Measurements from ENCODE around the gene RERE.

The RERE gene

DNA sequence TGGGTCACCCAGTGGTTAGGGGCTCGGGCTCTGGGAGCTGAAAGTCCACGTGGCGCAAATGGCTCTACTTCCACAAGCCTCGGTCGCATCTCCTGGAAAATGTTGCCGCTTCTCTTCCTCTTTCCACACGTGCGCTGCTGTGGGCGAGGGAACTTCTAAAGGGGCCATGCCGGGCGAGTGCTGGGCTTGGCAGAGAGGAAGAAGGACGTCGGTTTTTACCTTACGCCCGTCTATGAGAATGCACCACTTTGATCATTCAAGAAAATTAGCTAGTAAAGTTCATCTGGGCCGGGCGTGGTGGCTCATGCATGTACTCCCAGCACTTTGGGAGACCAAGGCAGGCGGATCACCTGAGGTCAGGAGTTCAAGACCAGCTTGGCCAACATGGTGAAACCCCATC lies 489.2 kb downstream of the RERE start:
- Histone ChIP-seq H3K27me3 (ENCODE audit: insufficient read depth, low read length, poor library complexity) (no peaks in the 10 kb centered on the region), H4K20me1 (ENCODE audit: insufficient read depth, low read length) (no peaks in the 10 kb centered on the region), H2AFZ (ENCODE audit: low read depth, low read length) (no peak overlapping the region), H3K4me3 (ENCODE audit: low read depth in 1 of 2, low read length in 2 of 2) (no peak overlapping the region), H3K4me1 (ENCODE audit: insufficient read depth, low read length) (no peaks in the 10 kb centered on the region), H3K4me2 (ENCODE audit: insufficient read depth, low read length) (no peak overlapping the region), H3K36me3 (ENCODE audit: insufficient read depth, low read length) (no peaks in the 10 kb centered on the region), H3K9me3 (ENCODE audit: insufficient read depth, low read length, severe bottlenecking) (no peaks in the 10 kb centered on the region), H3K27ac (ENCODE audit: low read length) (no peak overlapping the region), H3K9ac (ENCODE audit: low read depth, low read length) (no peak overlapping the region), H3K79me2 (ENCODE audit: insufficient read depth, low read length) (no peaks in the 10 kb centered on the region)
- DNase-seq (no peak), ATAC-seq (ENCODE audit: insufficient read depth, low read depth) (no peak)
- TF ChIP-seq, protein P1, sequence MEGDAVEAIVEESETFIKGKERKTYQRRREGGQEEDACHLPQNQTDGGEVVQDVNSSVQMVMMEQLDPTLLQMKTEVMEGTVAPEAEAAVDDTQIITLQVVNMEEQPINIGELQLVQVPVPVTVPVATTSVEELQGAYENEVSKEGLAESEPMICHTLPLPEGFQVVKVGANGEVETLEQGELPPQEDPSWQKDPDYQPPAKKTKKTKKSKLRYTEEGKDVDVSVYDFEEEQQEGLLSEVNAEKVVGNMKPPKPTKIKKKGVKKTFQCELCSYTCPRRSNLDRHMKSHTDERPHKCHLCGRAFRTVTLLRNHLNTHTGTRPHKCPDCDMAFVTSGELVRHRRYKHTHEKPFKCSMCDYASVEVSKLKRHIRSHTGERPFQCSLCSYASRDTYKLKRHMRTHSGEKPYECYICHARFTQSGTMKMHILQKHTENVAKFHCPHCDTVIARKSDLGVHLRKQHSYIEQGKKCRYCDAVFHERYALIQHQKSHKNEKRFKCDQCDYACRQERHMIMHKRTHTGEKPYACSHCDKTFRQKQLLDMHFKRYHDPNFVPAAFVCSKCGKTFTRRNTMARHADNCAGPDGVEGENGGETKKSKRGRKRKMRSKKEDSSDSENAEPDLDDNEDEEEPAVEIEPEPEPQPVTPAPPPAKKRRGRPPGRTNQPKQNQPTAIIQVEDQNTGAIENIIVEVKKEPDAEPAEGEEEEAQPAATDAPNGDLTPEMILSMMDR (IDR thresholded peaks at IDR 0.05; ENCODE audit: borderline replicate concordance, extremely low read depth, low read length, poor library complexity, severe bottlenecking) = no peak
- no peak for TF ChIP-seq EZH2 (IDR thresholded peaks at IDR 0.05; ENCODE audit: borderline replicate concordance, low read depth, low read length, severe bottlenecking)

DNA sequence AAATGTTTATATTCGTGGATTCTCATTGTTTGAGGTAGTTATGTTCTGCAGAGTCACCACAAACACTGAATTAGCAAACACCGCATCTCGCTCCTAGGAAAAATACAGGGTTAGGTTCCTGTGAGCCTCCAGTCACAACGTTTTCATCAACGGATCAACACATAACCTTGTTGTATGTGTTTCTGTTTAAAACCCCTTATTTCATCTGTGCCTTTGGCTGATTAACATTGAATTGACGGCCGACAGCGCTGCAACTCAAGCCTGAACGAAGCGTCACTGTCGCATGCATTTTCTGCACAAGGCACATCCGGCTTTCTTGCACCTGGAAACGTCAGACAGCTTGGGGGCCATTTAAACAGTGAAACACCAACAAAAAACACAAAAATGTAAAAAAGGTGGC lies 491.2 kb downstream of the RERE start:
- Histone ChIP-seq H3K4me3 (ENCODE audit: low read depth in 1 of 2, low read length in 2 of 2) (no peak overlapping the region), H4K20me1 (ENCODE audit: insufficient read depth, low read length) (no peaks in the 10 kb centered on the region), H3K4me1 (ENCODE audit: insufficient read depth, low read length) (no peaks in the 10 kb centered on the region), H2AFZ (ENCODE audit: low read depth, low read length) (no peak overlapping the region), H3K9me3 (ENCODE audit: insufficient read depth, low read length, severe bottlenecking) (no peaks in the 10 kb centered on the region), H3K79me2 (ENCODE audit: insufficient read depth, low read length) (no peaks in the 10 kb centered on the region), H3K27me3 (ENCODE audit: insufficient read depth, low read length, poor library complexity) (no peaks in the 10 kb centered on the region), H3K9ac (ENCODE audit: low read depth, low read length) (no peak overlapping the region), H3K4me2 (ENCODE audit: insufficient read depth, low read length) (no peak overlapping the region), H3K27ac (ENCODE audit: low read length) (no peak overlapping the region), H3K36me3 (ENCODE audit: insufficient read depth, low read length) (no peaks in the 10 kb centered on the region)
- no peak for ATAC-seq (ENCODE audit: insufficient read depth, low read depth)
- no peak for TF ChIP-seq EZH2 (IDR thresholded peaks at IDR 0.05; ENCODE audit: borderline replicate concordance, low read depth, low read length, severe bottlenecking)
- TF ChIP-seq, protein P1 (IDR thresholded peaks at IDR 0.05; ENCODE audit: borderline replicate concordance, extremely low read depth, low read length, poor library complexity, severe bottlenecking) = no peak
- no peak for DNase-seq

DNA sequence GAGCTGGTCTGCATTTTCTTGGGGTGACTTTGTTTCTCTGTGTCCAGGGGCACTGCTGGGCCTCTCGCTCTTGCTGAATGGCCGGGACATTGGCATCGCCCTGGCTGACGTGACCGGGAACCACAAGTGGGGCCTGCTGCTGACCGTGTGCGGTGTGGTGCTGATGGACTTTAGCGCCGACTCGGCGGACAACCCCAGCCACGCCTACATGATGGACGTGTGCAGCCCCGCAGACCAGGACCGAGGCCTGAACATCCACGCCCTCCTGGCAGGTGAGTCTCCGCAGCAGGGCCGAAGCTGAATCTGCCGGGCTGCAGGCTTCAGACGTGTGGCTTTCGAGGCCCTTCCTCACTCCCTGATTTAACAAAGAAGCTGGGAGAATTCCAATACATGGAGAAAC lies 491.7 kb downstream of the RERE start:
- Histone ChIP-seq H3K4me3 (ENCODE audit: low read depth in 1 of 2, low read length in 2 of 2) (no peak overlapping the region), H2AFZ (ENCODE audit: low read depth, low read length) (no peak overlapping the region), H3K9ac (ENCODE audit: low read depth, low read length) (no peak overlapping the region), H4K20me1 (ENCODE audit: insufficient read depth, low read length) (no peaks in the 10 kb centered on the region), H3K36me3 (ENCODE audit: insufficient read depth, low read length) (no peaks in the 10 kb centered on the region), H3K9me3 (ENCODE audit: insufficient read depth, low read length, severe bottlenecking) (no peaks in the 10 kb centered on the region), H3K27me3 (ENCODE audit: insufficient read depth, low read length, poor library complexity) (no peaks in the 10 kb centered on the region), H3K27ac (ENCODE audit: low read length) (no peak overlapping the region), H3K79me2 (ENCODE audit: insufficient read depth, low read length) (no peaks in the 10 kb centered on the region), H3K4me2 (ENCODE audit: insufficient read depth, low read length) (no peak overlapping the region), H3K4me1 (ENCODE audit: insufficient read depth, low read length) (no peaks in the 10 kb centered on the region)
- ATAC-seq (ENCODE audit: insufficient read depth, low read depth) = no peak
- no peak for DNase-seq
- TF ChIP-seq EZH2 (IDR thresholded peaks at IDR 0.05; ENCODE audit: borderline replicate concordance, low read depth, low read length, severe bottlenecking) = no peak
- TF ChIP-seq, protein P1 (IDR thresholded peaks at IDR 0.05; ENCODE audit: borderline replicate concordance, extremely low read depth, low read length, poor library complexity, severe bottlenecking) = no peak
